Hepatocyte (in vitro differentiated cells): ENCODE measurements around the gene C19orf67.

Experiments
- CTCF ChIP-seq: fragments of 200-600 bp; sonication (generic); IDR thresholded peaks from 2 replicates; pipeline ENCODE4 v1.5.1; 2016; ENCODE audit warnings: antibody characterized with exemption, mild to moderate bottlenecking; ENCODE audit not compliant: poor library complexity
- EZH2 ChIP-seq: fragments of 200-600 bp; sonication (generic); IDR thresholded peaks from 2 replicates; pipeline ENCODE4 v1.6.1; 2016; ENCODE audit warnings: antibody characterized with exemption, mild to moderate bottlenecking, borderline replicate concordance

- TF ChIP-seq EZH2 (no peak), CTCF (no peak)
Observed at GRCh38 chr19:14055396-14055795, 30.2 kb downstream of the C19orf67 start.
